ENCODE measurements around the gene PRKAG2.

Gene PRKAG2

GRCh38 chr7:151905766-151906165 is 28.9 kb upstream of the PRKAG2 start:
- FAIRE-seq (no peak), DNase-seq (ENCODE audit: insufficient read length, low spot score) (no peak)
- no peak for TF ChIP-seq POLR2A (IDR thresholded peaks at IDR 0.05; ENCODE audit: low read depth, low read length)

DNA sequence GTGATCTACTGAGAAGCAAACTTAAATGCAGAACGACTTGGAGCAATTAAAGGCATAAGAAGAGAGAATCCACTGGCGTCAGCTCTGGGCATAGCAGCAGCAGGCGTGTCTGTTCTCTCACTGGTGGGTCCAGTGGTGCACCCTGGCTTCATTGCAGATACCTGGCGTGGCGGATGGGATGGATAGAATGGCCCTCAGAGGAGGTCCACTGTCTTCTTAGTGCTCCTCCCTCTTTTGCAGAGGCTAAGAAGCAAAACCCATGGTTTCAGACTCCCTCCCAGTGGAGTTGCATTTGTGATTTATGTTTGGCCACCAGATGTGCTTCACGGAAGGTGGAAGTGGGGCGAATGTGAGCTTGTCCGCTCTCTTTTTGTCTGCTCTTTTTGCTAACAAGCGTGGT is 28.4 kb upstream of the PRKAG2 start:
- no peak for TF ChIP-seq POLR2A (IDR thresholded peaks at IDR 0.05; ENCODE audit: low read depth, low read length)
- FAIRE-seq (no peak), DNase-seq (ENCODE audit: insufficient read length, low spot score) (no peak)

DNA sequence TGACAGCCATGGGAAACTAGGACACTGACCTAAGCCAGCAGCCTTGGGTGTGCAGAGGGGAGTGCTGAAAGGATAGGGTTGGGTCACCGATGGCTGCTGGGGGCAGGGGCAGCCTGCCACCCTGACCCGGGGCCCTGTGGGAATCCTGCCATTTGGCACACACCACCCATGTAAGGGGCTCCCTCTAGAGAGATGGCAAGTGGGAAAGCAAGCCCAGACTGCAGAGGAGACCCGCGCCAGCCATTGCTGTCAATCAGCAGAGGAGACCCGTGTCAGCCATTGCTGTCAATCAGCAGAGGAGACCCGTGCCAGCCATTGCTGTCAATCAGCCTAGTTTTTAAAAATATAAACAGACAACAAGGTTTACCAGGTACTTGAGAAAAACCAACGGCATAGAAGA is 27.4 kb upstream of the PRKAG2 start:
- TF ChIP-seq POLR2A (IDR thresholded peaks at IDR 0.05; ENCODE audit: low read depth, low read length), result no peak
- DNase-seq (ENCODE audit: insufficient read length, low spot score) (no peak), FAIRE-seq (no peak)

GRCh38 chr7:151903249-151904032 is 26.5 kb upstream of the PRKAG2 start:
- no peak for FAIRE-seq

GRCh38 chr7:151902311-151902710 is 25.4 kb upstream of the PRKAG2 start:
- no peak for FAIRE-seq
- no peak for DNase-seq (ENCODE audit: insufficient read length, low spot score)
- TF ChIP-seq POLR2A (IDR thresholded peaks at IDR 0.05; ENCODE audit: low read depth, low read length), result no peak

More at GRCh38 chr7:151903249-151904032, 26.5 kb upstream of the PRKAG2 start:
- TF ChIP-seq POLR2A (IDR thresholded peaks at IDR 0.05; ENCODE audit: low read depth, low read length), result no peak
- DNase-seq (ENCODE audit: insufficient read length, low spot score), result no peak

DNA sequence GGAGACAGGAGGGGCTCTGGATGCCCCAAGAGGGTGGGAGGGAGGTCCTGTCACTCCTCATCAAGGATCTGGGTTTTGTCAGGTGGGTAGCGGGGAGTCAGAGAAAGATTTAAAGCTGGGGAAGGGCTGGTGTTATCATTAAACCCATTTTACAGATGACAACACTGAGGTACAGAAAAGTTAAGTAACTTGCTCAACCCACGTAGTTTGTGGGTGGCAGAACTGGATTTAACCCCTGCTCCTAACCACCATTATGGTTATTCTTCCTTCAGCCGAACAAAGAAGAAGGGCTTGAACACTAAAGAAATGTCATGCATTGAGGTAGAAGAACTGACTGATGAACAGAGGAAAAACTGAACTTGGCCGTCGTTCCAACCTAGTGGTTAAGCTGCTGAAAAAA is 24.9 kb upstream of the PRKAG2 start:
- no peak for TF ChIP-seq POLR2A (IDR thresholded peaks at IDR 0.05; ENCODE audit: low read depth, low read length)
- DNase-seq (ENCODE audit: insufficient read length, low spot score) (no peak), FAIRE-seq (no peak)

DNA sequence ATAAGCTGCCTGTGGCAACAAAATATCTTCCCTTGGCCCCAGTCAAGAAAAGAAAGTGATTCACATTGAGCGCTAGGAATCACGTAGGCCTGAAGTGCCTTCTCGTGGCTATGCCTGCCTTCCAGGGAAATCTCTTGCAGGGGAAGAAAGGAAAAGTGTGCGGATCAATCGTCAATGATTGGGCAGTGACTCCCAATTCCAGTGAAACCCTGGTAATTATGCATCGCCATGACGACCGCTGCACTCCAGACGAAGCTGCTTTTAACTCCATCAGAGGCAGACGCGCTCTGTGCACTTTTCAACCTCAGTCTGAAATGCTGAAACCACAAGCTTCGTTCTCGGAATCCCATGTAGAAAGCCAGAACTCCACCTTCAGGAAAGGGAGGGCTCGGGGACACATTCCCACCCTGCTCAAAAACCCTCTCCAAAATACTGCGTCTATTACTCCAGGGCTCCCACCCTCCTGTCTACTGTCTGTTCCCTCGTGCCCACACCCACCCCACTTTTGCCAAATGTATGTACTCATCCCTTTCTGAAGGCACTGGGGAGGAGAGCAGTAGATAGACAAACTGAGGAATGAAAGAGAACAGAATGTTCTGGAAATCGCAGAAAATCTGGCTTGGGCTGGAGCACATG is 24.2 kb upstream of the PRKAG2 start:
- FAIRE-seq (no peak), DNase-seq (ENCODE audit: insufficient read length, low spot score) (no peak)
- TF ChIP-seq POLR2A (IDR thresholded peaks at IDR 0.05; ENCODE audit: low read depth, low read length), result no peak

GRCh38 chr7:151900591-151900985 is 23.7 kb upstream of the PRKAG2 start:
- no peak for DNase-seq (ENCODE audit: insufficient read length, low spot score)
- no peak for FAIRE-seq
- TF ChIP-seq POLR2A (IDR thresholded peaks at IDR 0.05; ENCODE audit: low read depth, low read length), result no peak

DNA sequence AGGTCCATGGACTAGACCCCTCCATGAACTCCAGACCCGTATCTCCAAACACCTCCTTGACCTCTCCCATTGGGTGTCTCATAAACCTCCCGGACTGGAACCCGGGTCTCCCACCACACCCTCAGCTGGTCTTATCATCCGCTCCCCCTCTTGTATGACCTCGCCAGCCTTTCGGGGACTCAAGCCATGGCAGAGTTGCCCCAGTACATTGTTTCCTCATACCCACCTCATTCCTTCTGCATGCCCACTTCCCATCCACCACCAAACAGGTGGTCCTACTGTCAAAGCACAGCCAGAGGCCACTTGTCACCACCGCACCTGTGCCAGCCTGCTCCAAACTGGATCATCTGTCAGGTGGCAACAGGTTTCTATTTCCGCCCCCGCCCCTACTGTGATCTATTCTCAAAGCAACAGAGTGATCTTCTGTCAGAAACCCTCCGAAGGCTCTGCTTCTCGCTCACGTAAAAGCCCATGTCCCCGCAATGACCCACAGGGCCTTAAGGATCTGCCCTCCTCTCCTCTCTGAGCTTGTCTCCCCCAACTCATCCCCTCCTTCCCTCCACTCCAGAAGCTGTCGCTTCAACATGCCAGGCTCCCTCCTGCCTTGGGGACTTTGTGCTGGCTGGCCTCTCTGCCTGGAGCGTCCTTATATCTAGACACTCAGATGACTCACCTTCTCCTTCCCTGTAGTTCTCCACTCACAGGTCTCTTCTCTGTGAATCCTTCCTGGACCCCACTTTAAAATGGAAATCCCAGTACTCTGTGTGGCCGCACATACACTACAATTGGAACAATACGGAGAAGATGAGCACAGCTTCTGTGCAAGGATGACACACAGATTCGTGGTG is 22.8 kb upstream of the PRKAG2 start:
- no peak for FAIRE-seq
- no peak for TF ChIP-seq POLR2A (IDR thresholded peaks at IDR 0.05; ENCODE audit: low read depth, low read length)
- no peak for DNase-seq (ENCODE audit: insufficient read length, low spot score)

- DNase-seq (ENCODE audit: insufficient read length, low spot score) (no peak), FAIRE-seq (no peak)
- no peak for TF ChIP-seq POLR2A (IDR thresholded peaks at IDR 0.05; ENCODE audit: low read depth, low read length)
Measured at GRCh38 chr7:151897951-151898686, 21.2 kb upstream of the PRKAG2 start.

DNA sequence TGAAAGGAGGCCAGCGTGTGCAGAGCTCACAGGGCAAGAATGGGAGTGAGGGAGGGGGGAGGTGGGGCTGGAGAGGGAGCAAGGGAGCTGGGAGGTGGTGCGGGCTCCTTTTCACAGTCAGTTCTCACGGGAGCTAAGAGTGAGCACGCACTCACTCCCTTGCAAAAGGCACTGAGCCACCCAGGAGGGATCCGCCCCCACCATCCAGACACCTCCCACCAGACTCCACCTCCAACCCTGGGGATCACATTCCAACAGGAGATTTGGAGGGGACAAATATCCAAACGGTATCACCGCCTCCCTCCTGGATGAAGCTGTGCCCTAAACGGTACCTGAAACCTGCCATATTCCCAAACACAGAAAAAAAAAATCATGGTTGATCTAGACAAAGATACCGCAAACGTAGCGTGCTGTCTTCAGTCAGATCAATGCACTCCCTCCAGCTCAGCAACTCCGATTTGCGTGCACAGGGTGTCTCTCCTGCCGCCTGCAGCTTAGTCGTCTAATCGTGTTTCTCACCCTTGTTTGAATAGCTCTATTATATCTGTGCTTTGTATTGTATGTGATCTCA is 20.3 kb upstream of the PRKAG2 start:
- TF ChIP-seq POLR2A (IDR thresholded peaks at IDR 0.05; ENCODE audit: low read depth, low read length), result no peak
- no peak for DNase-seq (ENCODE audit: insufficient read length, low spot score)
- FAIRE-seq, result no peak

DNA sequence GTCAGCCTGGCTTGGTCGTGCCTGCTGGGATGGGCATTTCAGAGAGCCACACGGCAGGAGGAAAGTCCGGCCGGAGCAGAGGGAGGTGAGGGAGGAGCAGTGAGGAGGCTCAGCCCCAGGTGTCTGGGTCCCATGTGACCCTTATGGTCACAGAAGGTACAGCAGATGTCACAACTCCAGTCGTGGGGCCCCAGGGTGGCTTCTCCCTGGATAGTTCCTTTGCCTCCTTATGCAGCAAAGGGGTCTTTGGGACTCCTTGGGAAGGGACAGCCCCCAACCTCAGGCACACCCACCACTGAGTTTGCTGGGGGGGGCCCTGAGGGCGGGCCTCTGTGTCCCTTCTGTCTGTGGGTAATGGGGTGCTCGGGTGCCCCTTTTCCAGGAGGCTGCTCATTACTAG is 19.6 kb upstream of the PRKAG2 start:
- no peak for DNase-seq (ENCODE audit: insufficient read length, low spot score)
- TF ChIP-seq POLR2A (IDR thresholded peaks at IDR 0.05; ENCODE audit: low read depth, low read length), result no peak
- no peak for FAIRE-seq

DNA sequence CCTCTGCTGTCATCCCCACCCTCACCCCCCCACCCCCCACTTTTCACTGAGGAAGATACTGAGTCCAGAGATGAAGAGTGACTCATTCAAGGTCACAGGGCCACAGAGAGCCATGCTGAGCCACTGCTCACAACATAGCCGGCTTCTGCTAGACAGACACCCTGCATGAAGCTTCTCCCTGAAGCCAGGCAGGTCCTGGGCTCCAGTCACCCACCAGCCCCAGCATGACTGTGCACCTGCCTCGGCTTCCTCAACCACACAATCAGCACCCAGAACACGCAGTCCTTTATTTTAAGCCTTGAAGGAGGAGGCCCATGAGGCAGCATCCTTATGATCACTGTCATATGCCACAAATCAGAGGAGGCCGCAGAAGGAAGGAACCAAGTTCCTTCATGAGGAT is 19.2 kb upstream of the PRKAG2 start:
- DNase-seq (ENCODE audit: insufficient read length, low spot score) (no peak), FAIRE-seq (no peak)
- no peak for TF ChIP-seq POLR2A (IDR thresholded peaks at IDR 0.05; ENCODE audit: low read depth, low read length)

Data from H54 (cell line).